AG09309 (cell line): ENCODE measurements around the gene TMCO6.

Experiments
- DNase-seq: peaks from one replicate; pipeline ENCODE4 v3.0.0-alpha.2; 2010; ENCODE audit warnings: low read depth
- H3K4me3 ChIP-seq: 2 replicates; pipeline ENCODE4 v1.5.1; 2011; ENCODE audit warnings: mild to moderate bottlenecking, low read depth, low read length, moderate library complexity; ENCODE audit not compliant: control insufficient read depth
- TF ChIP-seq, protein P1 (sequence below): IDR thresholded peaks from 2 replicates; pipeline ENCODE4 v1.5.1; 2011; ENCODE audit warnings: mild to moderate bottlenecking, low read depth, low read length, inconsistent platforms; ENCODE audit not compliant: insufficient read depth, control insufficient read depth; ENCODE audit errors: missing control alignments

The TMCO6 gene

DNA sequence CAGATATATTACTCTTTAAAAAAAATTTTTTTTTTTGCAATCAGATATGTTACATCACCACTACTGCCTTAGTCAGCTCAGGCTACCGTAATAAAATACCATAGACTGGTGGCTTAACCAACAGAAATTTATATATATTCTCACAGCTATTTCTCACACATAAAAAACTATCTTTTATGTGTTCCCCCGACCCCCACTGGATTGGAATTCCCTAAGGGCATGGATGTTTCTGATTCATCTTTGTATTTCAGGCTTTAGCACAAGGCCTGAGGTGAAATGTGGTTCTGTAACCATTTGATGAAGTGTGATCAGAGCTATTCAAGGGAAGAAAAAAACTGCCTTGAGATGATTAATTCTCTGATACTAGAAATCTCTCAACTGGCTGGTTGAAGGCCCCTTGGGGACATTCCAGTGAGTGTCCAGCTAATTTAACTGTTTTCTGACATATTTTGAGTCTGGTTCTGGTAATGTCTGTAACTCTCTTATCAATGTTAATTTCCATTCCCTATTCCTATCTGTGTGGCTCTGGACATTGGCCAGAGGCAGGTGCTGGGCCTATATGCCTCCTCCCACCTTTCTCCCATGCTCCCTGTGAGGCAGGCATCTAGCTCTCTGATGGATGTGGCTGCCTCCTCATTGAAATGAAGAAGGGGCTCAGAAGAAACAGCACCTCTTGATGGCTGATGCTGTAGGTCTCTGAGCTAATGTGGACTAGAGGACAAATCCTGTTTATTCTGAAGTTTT is 8.8 kb upstream of the TMCO6 start:
- no peak overlapping the region for H3K4me3 ChIP-seq
- peak; percentile 64 for DNase-seq
- TF ChIP-seq, protein P1, sequence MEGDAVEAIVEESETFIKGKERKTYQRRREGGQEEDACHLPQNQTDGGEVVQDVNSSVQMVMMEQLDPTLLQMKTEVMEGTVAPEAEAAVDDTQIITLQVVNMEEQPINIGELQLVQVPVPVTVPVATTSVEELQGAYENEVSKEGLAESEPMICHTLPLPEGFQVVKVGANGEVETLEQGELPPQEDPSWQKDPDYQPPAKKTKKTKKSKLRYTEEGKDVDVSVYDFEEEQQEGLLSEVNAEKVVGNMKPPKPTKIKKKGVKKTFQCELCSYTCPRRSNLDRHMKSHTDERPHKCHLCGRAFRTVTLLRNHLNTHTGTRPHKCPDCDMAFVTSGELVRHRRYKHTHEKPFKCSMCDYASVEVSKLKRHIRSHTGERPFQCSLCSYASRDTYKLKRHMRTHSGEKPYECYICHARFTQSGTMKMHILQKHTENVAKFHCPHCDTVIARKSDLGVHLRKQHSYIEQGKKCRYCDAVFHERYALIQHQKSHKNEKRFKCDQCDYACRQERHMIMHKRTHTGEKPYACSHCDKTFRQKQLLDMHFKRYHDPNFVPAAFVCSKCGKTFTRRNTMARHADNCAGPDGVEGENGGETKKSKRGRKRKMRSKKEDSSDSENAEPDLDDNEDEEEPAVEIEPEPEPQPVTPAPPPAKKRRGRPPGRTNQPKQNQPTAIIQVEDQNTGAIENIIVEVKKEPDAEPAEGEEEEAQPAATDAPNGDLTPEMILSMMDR = no peak

GRCh38 chr5:140631036-140631417 is 8.2 kb upstream of the TMCO6 start:
- TF ChIP-seq, protein P1 = no peak
- no peak overlapping the region for H3K4me3 ChIP-seq
- DNase-seq = no peak

DNA sequence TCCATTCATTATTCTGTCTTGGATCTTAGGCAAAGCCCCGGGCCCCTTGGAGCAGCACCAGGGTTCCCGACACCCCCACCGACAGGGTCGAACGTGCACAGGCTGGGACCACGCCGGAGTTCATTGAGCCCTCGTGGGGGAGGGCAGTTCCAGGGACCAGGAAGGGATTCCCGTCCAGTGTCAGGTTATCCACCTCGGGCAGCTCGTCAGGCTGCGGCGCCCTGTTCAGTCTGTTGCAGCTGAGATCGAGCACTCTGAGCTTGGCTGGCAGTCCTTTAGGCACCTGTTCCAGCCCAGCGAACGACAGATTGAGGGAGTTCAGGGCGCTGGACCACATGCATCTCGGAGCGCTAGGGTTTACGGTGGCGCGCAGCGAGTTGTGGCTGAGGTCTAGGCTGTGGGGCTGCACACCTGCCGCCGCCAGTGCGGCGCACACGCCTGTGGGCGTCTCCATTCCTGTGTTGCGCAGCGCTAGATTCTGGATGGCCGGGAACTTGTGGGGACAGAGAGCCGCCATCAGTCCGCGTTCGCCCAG is 7.4 kb upstream of the TMCO6 start:
- DNase-seq = no peak
- peak overlapping the region; percentile 42 for H3K4me3 ChIP-seq
- TF ChIP-seq, protein P1 = no peak

DNA sequence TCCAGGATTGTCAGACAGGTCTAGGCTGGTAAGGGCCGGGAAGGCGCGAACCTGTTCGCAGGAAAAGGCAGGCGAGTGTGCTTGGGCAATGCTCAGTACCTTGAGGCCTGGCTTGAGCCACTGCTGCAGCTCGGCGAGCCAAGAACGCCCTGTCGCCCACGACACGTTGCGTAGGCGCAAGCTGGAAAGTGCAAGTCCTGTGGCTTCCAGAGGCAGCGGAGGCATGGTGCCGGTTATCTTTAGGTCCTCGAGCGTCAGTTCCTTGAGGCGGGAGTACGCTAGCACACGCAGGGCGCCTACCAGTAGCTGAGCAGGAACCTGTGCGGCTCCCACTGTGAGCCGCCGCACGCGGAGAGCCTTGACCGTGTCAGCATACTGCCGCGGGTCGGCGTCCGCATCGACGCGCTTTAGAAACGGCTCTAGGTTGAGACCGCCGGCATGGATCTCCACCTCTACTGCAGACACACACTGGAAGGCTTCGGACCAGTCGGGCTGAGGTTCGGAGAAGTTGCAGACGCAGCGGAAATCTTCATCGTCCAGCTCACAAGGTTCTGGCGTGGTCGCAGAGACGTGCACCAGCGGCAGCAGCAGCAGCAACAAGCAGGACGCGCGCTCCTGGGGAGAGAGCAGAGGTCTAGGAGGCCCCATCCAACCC is 6.8 kb upstream of the TMCO6 start:
- peak overlapping the region; percentile 42 for H3K4me3 ChIP-seq
- TF ChIP-seq, protein P1 = no peak
- no peak for DNase-seq

GRCh38 chr5:140633021-140633471 is 6.2 kb upstream of the TMCO6 start, which contains the start of gene CD14:
TSS of gene CD14 (minus strand) at chr5:140633175. CDS start at chr5:140633071, 104 bp downstream.
- no peak for DNase-seq
- TF ChIP-seq, protein P1 = peak; percentile 9

DNA sequence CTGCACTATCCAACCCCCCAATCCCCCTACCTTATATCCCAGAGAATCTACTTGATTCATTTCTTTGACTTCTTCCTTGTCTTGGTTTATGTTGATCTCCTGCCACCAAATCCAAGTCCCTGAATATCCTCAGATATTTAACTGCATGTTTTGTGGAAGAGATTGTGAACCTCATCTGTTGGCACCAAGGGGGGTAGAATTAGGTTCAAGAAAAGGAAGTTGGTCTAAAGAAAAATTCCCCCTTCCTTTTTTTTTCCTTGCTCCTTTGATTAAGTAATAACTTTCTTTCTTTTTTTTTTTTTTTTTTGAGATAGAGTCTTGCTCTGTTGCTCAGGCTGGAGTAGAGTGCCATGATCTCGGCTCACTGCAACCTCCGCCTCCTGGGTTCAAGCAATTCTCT is 5.8 kb upstream of the TMCO6 start:
- no peak overlapping the region for H3K4me3 ChIP-seq
- DNase-seq = no peak
- TF ChIP-seq, protein P1 = no peak

More at GRCh38 chr5:140633021-140633471, 6.2 kb upstream of the TMCO6 start, which contains the start of gene CD14:
- H3K4me3 ChIP-seq = peak within 1 kb of the TSS; percentile 42
